HepG2 (cell line): Measurements from ENCODE around the gene HOXB6.

Experiments
- CBX2 ChIP-seq, 2 experiments: fragments of 200-600 bp in 1 of 2; sonication (generic); formaldehyde crosslinking in 1 of 2; IDR thresholded peaks; 2 replicates each; pipeline versions ENCODE4 v1.7.0 to v1.8.1; 2018 to 2022; ENCODE audit warnings: low read depth in 2 of 2, low read length in 1 of 2, mild to moderate bottlenecking in 1 of 2, missing genetic modification reagents in 1 of 2
- NFRKB ChIP-seq: fragments of 450-650 bp; IDR thresholded peaks from 2 replicates; pipeline ENCODE4 v1.6.1; 2017
- SMC3 ChIP-seq: IDR thresholded peaks from 2 replicates; pipeline ENCODE4 v1.6.1; 2011; ENCODE audit warnings: low read length, improper control_type of control experiment

DNA sequence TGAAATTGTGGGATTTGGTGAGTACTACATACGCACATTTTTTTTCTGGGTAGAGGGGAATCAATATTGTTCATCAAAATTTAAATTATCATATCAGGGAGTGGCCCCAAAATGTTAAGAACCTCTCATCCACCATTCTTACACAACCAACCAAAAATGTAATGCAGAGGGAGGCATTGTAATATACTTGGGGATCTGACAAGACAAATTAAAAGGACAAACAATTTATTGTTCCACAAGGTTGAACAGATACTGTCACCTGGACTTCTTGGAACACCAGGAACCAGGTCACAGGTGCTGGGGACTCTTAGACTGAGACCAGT is 36.0 kb upstream of the HOXB6 start:
- no peak for TF ChIP-seq NFRKB
- TF ChIP-seq SMC3: no peak
- TF ChIP-seq CBX2 (IDR thresholded peaks at IDR 0.05; ENCODE audit: low read depth, low read length): no peak
- TF ChIP-seq CBX2 (CRISPR knock-in tag; IDR thresholded peaks at IDR 0.05; ENCODE audit: low read depth): no peak
